ENCODE data around the gene GADD45GIP1. TPM values are rescaled to one million over a fixed set of nuclear protein-coding genes. Genes with fewer than 3 reads are reported as not detected.

GADD45GIP1 gene
- total RNA-seq, 1 experiment from 2014 or later, result 47.5 TPM

GRCh38 chr19:12932392-12933286, 24.4 kb downstream of the GADD45GIP1 start:
- DNase-seq (ENCODE audit: unreplicated experiment), result no peak
- Mint-ChIP-seq H3K36me3 (ENCODE audit: insufficient read depth, unreplicated experiment) (peaks cover 48% of the 10 kb centered on the region), H3K27me3 (ENCODE audit: insufficient read depth, unreplicated experiment) (no peaks in the 10 kb centered on the region), H3K9me3 (ENCODE audit: unreplicated experiment) (no peaks in the 10 kb centered on the region), H3K4me1 (ENCODE audit: insufficient read depth, unreplicated experiment) (peaks cover 12% of the 10 kb centered on the region), H3K27ac (ENCODE audit: low read depth, unreplicated experiment) (peak overlapping the region; percentile 95), H3K4me3 (ENCODE audit: unreplicated experiment) (peak overlapping the region; percentile 98)
- intact Hi-C loops (cut with micrococcal nuclease), result no loop called here
- no TSS peak for BruUV-seq (replicated peaks)
- TF ChIP-seq CTCF (IDR thresholded peaks at IDR 0.05; ENCODE audit: unreplicated experiment), result no peak
- ChIA-PET POLR2A (interaction anchor here (0.6 to 3.1 kb wide), 12 partner anchors 12 to 220 kb away, joined by 3 to 20 read pairs (median 5); partner anchors contain the start of genes DNASE2, GCDH, RAD23A and SYCE2), CTCF (interaction anchor here (0.7 to 1.7 kb wide), 4 partner anchors 10 to 53 kb away, joined by 3 to 5 read pairs (median 4); no protein-coding TSS in a partner anchor)

- POLR2A ChIA-PET, result interaction anchor here (0.6 to 1.2 kb wide), 2 partner anchors 39 to 164 kb away, joined by 3 to 4 read pairs; partner anchors contain the start of gene GCDH
- H3K36me3 Mint-ChIP-seq (ENCODE audit: insufficient read depth, unreplicated experiment), result peaks cover 73% of the 10 kb centered on the region
- DNase-seq (ENCODE audit: unreplicated experiment), result no peak
- H3K27me3 Mint-ChIP-seq (ENCODE audit: insufficient read depth, unreplicated experiment), result no peaks in the 10 kb centered on the region
- H3K4me3 Mint-ChIP-seq (ENCODE audit: unreplicated experiment), result no peak overlapping the region
- TF ChIP-seq CTCF (IDR thresholded peaks at IDR 0.05; ENCODE audit: unreplicated experiment), result no peak
- intact Hi-C loops (cut with micrococcal nuclease), result no loop called here
- H3K9me3 Mint-ChIP-seq (ENCODE audit: unreplicated experiment), result no peaks in the 10 kb centered on the region
- H3K27ac Mint-ChIP-seq (ENCODE audit: low read depth, unreplicated experiment), result no peak overlapping the region
- BruUV-seq (replicated peaks), result no TSS peak
- peaks cover 12% of the 10 kb centered on the region for H3K4me1 Mint-ChIP-seq (ENCODE audit: insufficient read depth, unreplicated experiment)
- CTCF ChIA-PET, result interaction anchor here (0.6 kb wide), 1 partner anchor 178 kb away, joined by 5 read pairs; no protein-coding TSS in a partner anchor
Measured at GRCh38 chr19:12930002-12930645, 26.9 kb downstream of the GADD45GIP1 start.

- Mint-ChIP-seq H3K27ac (ENCODE audit: low read depth, unreplicated experiment) (no peak overlapping the region), H3K4me3 (ENCODE audit: unreplicated experiment) (no peak overlapping the region), H3K27me3 (ENCODE audit: insufficient read depth, unreplicated experiment) (no peaks in the 10 kb centered on the region), H3K4me1 (ENCODE audit: insufficient read depth, unreplicated experiment) (no peaks in the 10 kb centered on the region), H3K9me3 (ENCODE audit: unreplicated experiment) (no peaks in the 10 kb centered on the region), H3K36me3 (ENCODE audit: insufficient read depth, unreplicated experiment) (peaks cover 95% of the 10 kb centered on the region)
- CTCF ChIA-PET, result interaction anchor here (0.7 kb wide), 1 partner anchor 509 kb away, joined by 4 read pairs; no protein-coding TSS in a partner anchor
- intact Hi-C loops (cut with micrococcal nuclease), result no loop called here
- POLR2A ChIA-PET, result interaction anchor here (0.5 kb wide), 1 partner anchor 12 kb away, joined by 3 read pairs; no protein-coding TSS in a partner anchor
- no peak for DNase-seq (ENCODE audit: unreplicated experiment)
- no peak for TF ChIP-seq CTCF (IDR thresholded peaks at IDR 0.05; ENCODE audit: unreplicated experiment)
- BruUV-seq (replicated peaks), result no TSS peak
Measured at GRCh38 chr19:12924621-12925310, 32.3 kb downstream of the GADD45GIP1 start.
